ENCODE results near the gene CNPY4.

The CNPY4 gene

DNA sequence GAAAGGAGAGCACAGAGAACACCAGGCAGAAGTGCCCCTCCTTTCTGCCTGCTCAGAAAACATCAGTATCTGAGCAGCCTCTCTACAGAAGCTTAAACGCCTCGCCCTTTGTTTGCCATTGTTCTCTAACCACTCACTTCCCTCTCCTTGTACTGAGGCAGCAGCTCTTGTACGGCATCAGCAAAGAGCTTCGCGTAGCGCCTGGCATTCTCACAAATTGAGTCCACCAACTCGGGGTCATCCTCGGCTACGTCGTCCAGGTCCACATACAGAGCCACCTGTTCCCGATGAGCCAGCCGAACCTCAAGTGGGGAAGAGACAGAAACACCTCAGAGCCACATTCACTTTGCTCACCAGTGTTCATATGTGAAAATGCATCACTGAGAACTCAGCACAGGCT, 20.0 kb upstream of the CNPY4 start:
- no peak for DNase-seq
- CTCF ChIA-PET, result no interaction called here
- Mint-ChIP-seq H3K36me3 (peaks cover 64% of the 10 kb centered on the region), H3K4me3 (peak overlapping the region; percentile 81), H3K9me3 (no peaks in the 10 kb centered on the region), H3K27ac (peak overlapping the region; percentile 93), H3K27me3 (peaks cover 6% of the 10 kb centered on the region), H3K4me1 (peaks cover 51% of the 10 kb centered on the region)

DNA sequence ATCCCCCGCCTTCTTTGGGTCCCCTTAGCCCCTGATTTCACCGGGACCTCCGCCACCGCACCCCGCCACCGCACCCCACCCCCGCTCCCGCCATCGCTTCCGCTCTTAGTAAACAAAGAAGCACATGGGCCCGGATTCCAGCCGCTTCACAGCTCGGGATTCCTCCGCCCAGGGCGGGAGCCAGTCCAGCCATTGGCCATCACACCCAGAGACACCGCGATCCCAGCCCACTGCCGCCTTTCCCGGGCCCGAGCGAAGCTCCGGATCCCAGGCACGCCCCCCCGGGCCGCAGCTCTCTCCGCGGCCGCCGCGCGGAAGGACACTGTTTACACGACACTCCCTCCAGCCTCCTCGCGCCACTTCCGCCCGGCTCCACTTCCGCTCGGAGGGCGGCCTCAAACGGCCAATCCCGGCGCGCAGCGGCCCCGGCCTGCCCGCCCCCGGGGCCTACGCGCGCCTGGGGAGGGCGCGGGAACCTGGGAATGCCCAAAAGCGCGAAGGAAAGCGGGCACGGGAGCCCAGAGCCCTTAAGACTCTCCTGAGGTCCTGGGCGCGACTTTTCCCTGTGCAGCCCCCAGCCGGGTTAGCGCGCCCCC, 18.9 kb upstream of the CNPY4 start:
- peaks cover 6% of the 10 kb centered on the region for H3K27me3 Mint-ChIP-seq
- peak overlapping the region; percentile 81 for H3K4me3 Mint-ChIP-seq
- CTCF ChIA-PET, result interaction anchor here (1.1 to 2.2 kb wide), 4 partner anchors 11 to 32 kb away, joined by 3 to 7 read pairs (median 3); no protein-coding TSS in a partner anchor
- peaks cover 46% of the 10 kb centered on the region for H3K4me1 Mint-ChIP-seq
- DNase-seq, result peak; percentile 88
- H3K27ac Mint-ChIP-seq, result peak overlapping the region; percentile 93
- H3K36me3 Mint-ChIP-seq, result peaks cover 60% of the 10 kb centered on the region
- H3K9me3 Mint-ChIP-seq, result no peaks in the 10 kb centered on the region

DNA sequence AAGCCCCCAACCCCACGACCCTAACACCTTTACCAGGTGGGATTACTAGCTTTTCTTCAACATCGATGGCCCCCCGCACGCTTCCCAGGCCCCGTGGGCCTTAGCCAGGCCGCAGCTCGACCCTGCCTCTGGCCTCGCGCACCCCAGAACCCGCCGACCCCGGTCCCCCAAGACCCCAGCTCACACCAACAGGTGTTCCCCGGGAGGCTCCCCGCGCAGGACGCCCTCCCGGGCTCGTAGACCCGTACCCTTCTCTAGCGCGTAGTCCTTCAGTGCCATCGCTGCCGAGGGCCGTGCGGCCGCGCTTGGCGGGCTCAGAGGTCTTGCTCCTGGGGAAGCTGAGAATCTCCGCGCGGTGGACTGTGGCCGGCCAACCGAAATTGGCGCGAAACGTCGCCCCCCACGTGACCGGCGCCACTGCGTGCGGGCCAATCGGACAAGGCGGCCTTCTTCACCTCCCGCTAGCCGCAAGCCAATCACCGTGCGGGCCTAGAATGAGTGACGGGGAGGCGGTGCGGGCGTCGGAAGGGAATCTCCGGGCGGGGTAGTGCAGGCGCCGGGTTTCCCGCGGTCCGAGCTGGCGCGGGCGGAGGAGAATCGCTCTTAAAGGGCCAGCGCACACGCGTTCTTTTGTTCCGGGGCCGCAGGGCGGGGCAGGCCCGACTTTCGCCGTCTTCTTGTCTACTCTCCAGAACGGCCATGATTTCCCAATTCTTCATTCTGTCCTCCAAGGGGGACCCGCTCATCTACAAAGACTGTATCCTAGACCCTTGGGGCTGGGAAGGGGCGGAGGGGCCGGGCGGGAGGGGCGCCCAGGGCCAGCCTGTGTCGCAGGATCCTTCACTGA, 18.2 kb upstream of the CNPY4 start, which contains the start of the genes AP4M1 and MCM7:
Gene AP4M1, plus strand, starts transcription at position 628 of the 847 bp plus-strand sequence. Its CDS starts 72 bp downstream, at position 700.
Gene MCM7, minus strand, starts transcription at position 382 of the 847 bp plus-strand sequence. Its CDS starts 103 bp downstream, at position 279.
- Mint-ChIP-seq H3K4me1 (peaks cover 46% of the 10 kb centered on the region), H3K9me3 (no peaks in the 10 kb centered on the region), H3K4me3 (peak within 1 kb of the TSS; percentile 81), H3K36me3 (peaks cover 56% of the 10 kb centered on the region), H3K27ac (peak within 1 kb of the TSS; percentile 93), H3K27me3 (peaks cover 6% of the 10 kb centered on the region)
- CTCF ChIA-PET, result interaction anchor here (0.6 to 2.2 kb wide), 6 partner anchors 12 to 32 kb away, joined by 3 to 7 read pairs (median 3); no protein-coding TSS in a partner anchor
- DNase-seq, result peak; percentile 98

DNA sequence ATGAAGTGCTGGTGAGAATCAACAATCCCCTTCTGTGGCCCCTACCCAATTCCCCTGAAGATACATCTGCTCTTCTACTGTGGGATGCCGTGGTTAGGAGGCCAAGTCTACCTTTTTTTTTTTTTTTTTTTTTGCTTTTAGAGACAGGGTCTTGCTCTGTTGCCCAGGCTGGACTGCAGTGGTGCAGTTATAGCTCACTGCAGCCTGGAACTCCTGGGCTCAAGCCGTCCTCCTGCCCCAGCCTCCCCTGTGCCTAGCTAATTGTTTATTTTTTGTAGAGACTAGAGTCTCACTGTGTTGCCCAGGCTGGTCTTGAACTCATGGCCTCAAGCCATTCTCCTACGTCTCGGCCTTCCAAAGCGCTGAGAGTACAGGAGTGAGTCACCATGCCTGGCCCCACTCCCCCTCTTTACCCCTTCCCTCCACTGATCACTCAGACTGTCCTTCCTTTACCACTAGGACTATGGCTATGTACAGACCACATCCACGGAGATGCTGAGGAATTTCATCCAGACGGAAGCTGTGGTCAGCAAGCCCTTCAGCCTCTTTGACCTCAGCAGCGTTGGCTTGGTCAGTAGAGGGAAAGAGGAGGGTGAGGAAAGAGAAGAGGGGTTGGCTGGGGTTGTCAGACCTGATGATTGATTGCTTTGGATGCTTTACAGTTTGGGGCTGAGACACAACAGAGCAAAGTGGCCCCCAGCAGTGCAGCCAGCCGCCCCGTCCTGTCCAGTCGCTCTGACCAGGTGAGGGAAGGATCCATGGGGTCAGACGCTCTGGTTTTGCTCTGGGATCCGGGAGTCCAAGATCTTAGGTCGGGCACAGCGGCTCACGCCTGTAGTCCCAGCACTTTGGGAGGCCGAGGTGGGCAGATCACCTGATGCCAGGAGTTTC, 16.2 kb upstream of the CNPY4 start:
- H3K27me3 Mint-ChIP-seq, result peaks cover 6% of the 10 kb centered on the region
- peak overlapping the region; percentile 61 for H3K27ac Mint-ChIP-seq
- peaks cover 54% of the 10 kb centered on the region for H3K36me3 Mint-ChIP-seq
- CTCF ChIA-PET, result interaction anchor here (0.9 kb wide), 1 partner anchor 17 kb away, joined by 3 read pairs; no protein-coding TSS in a partner anchor
- peaks cover 35% of the 10 kb centered on the region for H3K4me1 Mint-ChIP-seq
- DNase-seq, result no peak
- H3K9me3 Mint-ChIP-seq, result no peaks in the 10 kb centered on the region
- peak overlapping the region; percentile 81 for H3K4me3 Mint-ChIP-seq

DNA sequence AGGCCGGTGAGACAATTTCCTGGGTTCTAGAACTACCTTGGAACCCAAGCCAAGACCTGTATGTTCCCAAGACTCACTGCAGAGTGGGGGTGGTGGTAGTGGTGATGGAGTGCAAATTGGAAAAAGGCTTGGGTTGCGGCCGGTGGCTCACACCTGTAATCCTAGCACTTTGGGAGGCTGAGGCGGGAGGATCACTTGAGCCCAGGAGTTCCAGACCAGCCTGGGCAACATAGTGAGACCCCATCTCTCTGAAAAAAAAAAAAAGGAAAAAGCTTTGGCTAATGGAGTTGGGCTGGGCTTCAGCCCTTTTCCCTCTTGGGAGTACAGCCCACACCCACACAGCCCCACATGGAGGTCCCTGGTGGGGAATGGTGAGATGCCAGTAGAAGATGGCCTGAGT, 13.9 kb upstream of the CNPY4 start:
- CTCF ChIA-PET, result no interaction called here
- no peaks in the 10 kb centered on the region for H3K9me3 Mint-ChIP-seq
- peaks cover 45% of the 10 kb centered on the region for H3K36me3 Mint-ChIP-seq
- peaks cover 6% of the 10 kb centered on the region for H3K27me3 Mint-ChIP-seq
- peaks cover 14% of the 10 kb centered on the region for H3K4me1 Mint-ChIP-seq
- no peak for DNase-seq
- peak overlapping the region; percentile 33 for H3K27ac Mint-ChIP-seq
- no peak overlapping the region for H3K4me3 Mint-ChIP-seq

DNA sequence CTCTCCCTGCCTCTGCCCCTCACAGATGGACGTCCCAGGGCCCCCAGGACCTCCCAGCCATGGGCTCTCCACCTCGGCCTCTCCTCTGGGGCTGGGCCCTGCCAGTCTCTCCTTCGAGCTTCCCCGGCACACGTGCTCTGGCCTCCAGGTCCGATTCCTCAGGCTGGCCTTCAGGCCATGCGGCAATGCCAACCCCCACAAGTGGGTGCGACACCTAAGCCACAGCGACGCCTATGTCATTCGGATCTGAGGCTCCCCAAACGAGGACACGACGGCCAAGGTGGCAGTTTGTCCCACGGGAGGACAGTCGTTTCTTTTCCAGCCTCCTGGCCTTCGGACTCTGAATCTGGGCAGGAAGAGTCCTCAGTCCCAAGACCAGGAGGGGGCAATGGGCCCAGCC, 12.8 kb upstream of the CNPY4 start:
- Mint-ChIP-seq H3K27ac (no peak overlapping the region), H3K36me3 (peaks cover 51% of the 10 kb centered on the region), H3K4me3 (no peak overlapping the region), H3K4me1 (peaks cover 14% of the 10 kb centered on the region), H3K27me3 (no peaks in the 10 kb centered on the region), H3K9me3 (no peaks in the 10 kb centered on the region)
- no peak for DNase-seq
- CTCF ChIA-PET, result no interaction called here

DNA sequence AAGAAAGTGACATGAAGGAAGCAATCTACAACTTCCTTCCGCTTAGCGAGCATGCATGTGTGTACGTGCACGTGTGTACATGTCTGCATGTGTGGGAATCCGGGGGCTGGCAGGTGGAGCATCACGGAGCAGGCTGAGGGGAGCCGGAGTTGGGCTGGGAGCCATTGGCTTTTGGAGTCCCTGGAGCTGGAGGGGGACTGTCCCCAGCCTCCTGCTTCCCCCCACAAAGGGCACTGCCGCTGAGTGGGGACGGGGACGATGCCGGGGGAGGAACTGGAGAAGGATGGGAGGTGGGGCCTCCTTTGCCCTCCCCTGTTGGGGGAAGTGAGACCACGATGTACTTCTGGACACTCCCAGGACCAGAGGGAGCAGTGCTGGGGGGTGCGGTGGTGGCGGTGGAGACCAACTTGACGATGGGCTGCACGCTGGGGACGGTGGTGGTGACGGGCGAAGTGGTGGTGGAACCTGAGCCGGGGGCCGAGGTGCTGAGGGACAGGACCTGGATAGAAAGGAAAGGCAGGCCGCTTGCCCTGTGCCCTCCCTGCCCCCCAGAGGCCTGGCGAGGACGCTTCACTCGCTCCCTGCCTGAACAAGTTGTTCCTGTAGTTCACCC, 12.2 kb upstream of the CNPY4 start:
- Mint-ChIP-seq H3K4me3 (no peak overlapping the region), H3K27me3 (no peaks in the 10 kb centered on the region), H3K9me3 (no peaks in the 10 kb centered on the region), H3K36me3 (peaks cover 54% of the 10 kb centered on the region), H3K27ac (no peak overlapping the region), H3K4me1 (peaks cover 14% of the 10 kb centered on the region)
- CTCF ChIA-PET, result no interaction called here
- DNase-seq, result no peak

- Mint-ChIP-seq H3K4me1 (peaks cover 8% of the 10 kb centered on the region), H3K27me3 (no peaks in the 10 kb centered on the region), H3K27ac (peak overlapping the region; percentile 52), H3K36me3 (peaks cover 56% of the 10 kb centered on the region), H3K9me3 (no peaks in the 10 kb centered on the region), H3K4me3 (no peak overlapping the region)
- CTCF ChIA-PET, result no interaction called here
- no peak for DNase-seq
These were observed 11.5 kb upstream of the CNPY4 start for GRCh38 chr7:100107890-100108289.

DNA sequence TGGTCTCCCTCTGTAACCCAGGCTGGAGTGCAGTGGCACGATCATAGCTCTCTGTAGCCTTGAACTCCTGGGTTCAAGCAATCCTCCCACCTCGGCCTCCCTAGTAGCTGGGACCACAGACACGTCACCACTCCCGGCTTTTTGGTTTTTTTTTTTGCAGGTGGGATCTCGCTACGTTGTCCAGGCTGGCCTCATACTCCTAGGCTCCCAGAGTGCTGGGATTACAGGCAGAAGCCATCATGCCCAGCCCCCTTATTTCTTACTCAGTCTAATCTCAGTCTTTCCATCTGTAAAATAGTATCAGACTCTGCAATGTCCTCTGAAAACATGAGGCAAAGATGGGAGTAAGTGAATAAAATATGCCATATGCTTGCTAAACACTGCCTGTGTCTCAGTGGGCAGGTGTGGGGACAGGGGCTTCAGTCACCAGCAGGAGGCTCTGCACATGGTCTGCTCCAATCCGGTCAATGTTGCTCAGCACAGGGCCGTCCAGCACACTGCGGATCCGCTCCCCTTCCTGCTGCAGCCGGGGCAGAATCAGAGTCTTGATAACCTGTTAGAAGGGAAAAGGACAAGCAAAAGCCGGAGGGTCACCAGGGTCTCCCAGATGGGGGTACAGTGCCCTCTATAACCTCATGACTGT, 9.8 kb upstream of the CNPY4 start:
- Mint-ChIP-seq H3K27me3 (no peaks in the 10 kb centered on the region), H3K27ac (no peak overlapping the region), H3K4me3 (no peak overlapping the region), H3K9me3 (no peaks in the 10 kb centered on the region), H3K36me3 (peaks cover 57% of the 10 kb centered on the region), H3K4me1 (no peaks in the 10 kb centered on the region)
- CTCF ChIA-PET, result interaction anchor here (0.6 kb wide), 1 partner anchor 705 kb away, joined by 3 read pairs; no protein-coding TSS in a partner anchor
- DNase-seq, result no peak

- CTCF ChIA-PET, result interaction anchor here (0.6 to 1.3 kb wide), 2 partner anchors 24 to 132 kb away, joined by 3 to 6 read pairs; no protein-coding TSS in a partner anchor
- H3K36me3 Mint-ChIP-seq, result peaks cover 54% of the 10 kb centered on the region
- no peak for DNase-seq
These were observed 8.3 kb upstream of the CNPY4 start for GRCh38 chr7:100111156-100111555.

DNA sequence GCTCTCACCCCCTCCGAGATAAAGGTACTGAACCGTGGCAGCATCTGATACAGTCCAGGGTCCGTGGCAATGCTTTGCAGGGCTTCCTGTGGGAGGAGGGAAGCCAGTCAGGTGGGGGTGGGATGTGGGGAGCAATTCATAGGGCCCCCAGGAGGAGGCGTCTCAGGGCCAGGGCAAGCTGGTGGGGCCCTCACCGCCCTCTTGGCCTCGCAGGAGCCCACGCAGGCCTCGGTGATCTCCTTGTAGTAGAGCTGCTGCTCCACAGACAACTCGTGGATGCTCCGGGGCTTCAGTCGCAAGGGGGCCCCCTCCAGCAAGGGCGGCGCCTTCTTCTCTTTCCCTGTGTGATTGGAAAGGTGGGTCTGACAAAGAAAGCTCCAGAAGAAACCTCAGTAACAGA, 7.5 kb upstream of the CNPY4 start:
- H3K27me3 Mint-ChIP-seq, result no peaks in the 10 kb centered on the region

More at GRCh38 chr7:100111156-100111555, 8.3 kb upstream of the CNPY4 start:
- no peak overlapping the region for H3K27ac Mint-ChIP-seq
- H3K27me3 Mint-ChIP-seq, result no peaks in the 10 kb centered on the region
- H3K4me1 Mint-ChIP-seq, result no peaks in the 10 kb centered on the region
- no peaks in the 10 kb centered on the region for H3K9me3 Mint-ChIP-seq
- no peak overlapping the region for H3K4me3 Mint-ChIP-seq

DNA sequence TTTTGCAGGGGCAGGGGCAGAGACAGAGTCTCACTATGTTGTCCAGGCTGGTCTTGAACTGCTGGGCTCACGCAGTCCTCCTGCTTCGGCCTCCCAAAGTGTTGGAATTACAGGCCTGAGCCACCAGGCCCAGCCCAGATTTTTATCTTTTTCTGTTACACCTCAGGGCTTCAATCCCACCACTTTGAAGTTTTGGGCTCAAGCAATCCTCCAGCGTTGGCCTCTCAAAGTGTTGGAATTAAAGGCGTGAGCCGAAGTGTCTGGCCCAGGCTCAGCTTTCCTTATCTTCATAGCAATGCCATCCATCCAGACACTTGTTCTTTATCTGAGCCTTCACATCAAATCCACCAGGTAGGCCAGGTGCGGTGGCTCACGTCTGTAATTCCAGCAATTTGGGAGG, 4.4 kb upstream of the CNPY4 start:
- Mint-ChIP-seq H3K27me3 (no peaks in the 10 kb centered on the region), H3K27ac (no peak overlapping the region), H3K36me3 (peaks cover 37% of the 10 kb centered on the region), H3K4me1 (peaks cover 15% of the 10 kb centered on the region), H3K4me3 (no peak overlapping the region), H3K9me3 (no peaks in the 10 kb centered on the region)
- DNase-seq, result no peak
- CTCF ChIA-PET, result no interaction called here

More for the DNA sequence above, 7.5 kb upstream of the CNPY4 start:
- CTCF ChIA-PET, result interaction anchor here (0.6 to 1.3 kb wide), 2 partner anchors 23 to 132 kb away, joined by 3 to 6 read pairs; no protein-coding TSS in a partner anchor
- H3K9me3 Mint-ChIP-seq, result no peaks in the 10 kb centered on the region
- H3K36me3 Mint-ChIP-seq, result peaks cover 50% of the 10 kb centered on the region
- DNase-seq, result no peak
- H3K4me3 Mint-ChIP-seq, result no peak overlapping the region
- no peaks in the 10 kb centered on the region for H3K4me1 Mint-ChIP-seq
- H3K27ac Mint-ChIP-seq, result peak overlapping the region; percentile 28
